ENCODE measurements around the gene NCOA1.

Gene NCOA1

DNA sequence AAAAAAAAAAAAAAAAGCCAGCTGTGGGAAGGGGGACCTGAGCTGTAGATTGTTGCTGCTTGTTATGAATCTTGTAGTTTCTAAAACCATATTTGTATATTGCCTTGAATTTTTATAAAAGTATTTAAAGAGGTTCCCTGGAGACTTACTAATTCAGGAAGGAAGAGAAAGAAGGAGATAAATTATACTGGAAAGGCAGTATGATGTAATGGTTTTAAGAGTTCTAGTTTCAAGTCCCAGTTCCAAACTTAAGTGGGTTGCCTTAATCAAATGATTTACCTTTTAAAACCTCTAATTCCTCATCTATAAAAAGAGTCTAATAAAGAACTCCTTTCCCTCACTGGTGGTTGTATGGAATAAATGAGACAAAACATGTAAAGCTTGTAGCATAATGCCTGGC is 240.0 kb downstream of the NCOA1 start:
- Histone ChIP-seq H3K36me3 (ENCODE audit: control insufficient read depth in 5 of 5, insufficient read depth in 5 of 5, low read length in 5 of 5) (peaks cover 13 to 29% (median 21%) of the 10 kb centered on the region in 5 donors), H3K27ac (ENCODE audit: low read depth, low read length) (no peak overlapping the region), H3K4me3 (ENCODE audit: low read depth in 1 of 5, low read length in 5 of 5) (no peak overlapping the region), H3K27me3 (ENCODE audit: control insufficient read depth in 5 of 5, insufficient read depth in 4 of 5, low read length in 5 of 5) (no peaks in the 10 kb centered on the region), H3K9ac (ENCODE audit: low read length in 5 of 5) (no peak overlapping the region), H3K9me3 (ENCODE audit: control insufficient read depth in 5 of 5, low read length in 5 of 5) (no peaks in the 10 kb centered on the region), H3K4me1 (ENCODE audit: control insufficient read depth in 5 of 5, insufficient read depth in 5 of 5, low read length in 5 of 5) (no peaks in the 10 kb centered on the region)

GRCh38 chr2:24731923-24732322 is 240.9 kb downstream of the NCOA1 start:
- peaks cover 13 to 30% (median 21%) of the 10 kb centered on the region in 5 donors for H3K36me3 ChIP-seq (ENCODE audit: control insufficient read depth in 5 of 5, insufficient read depth in 5 of 5, low read length in 5 of 5)
- no peaks in the 10 kb centered on the region for H3K27me3 ChIP-seq (ENCODE audit: control insufficient read depth in 5 of 5, insufficient read depth in 4 of 5, low read length in 5 of 5)
- H3K4me1 ChIP-seq (ENCODE audit: control insufficient read depth in 5 of 5, insufficient read depth in 5 of 5, low read length in 5 of 5) = no peaks in the 10 kb centered on the region
- H3K9ac ChIP-seq (ENCODE audit: low read length in 5 of 5) = no peak overlapping the region
- no peak overlapping the region for H3K27ac ChIP-seq (ENCODE audit: low read depth, low read length)
- H3K9me3 ChIP-seq (ENCODE audit: control insufficient read depth in 5 of 5, low read length in 5 of 5) = no peaks in the 10 kb centered on the region
- H3K4me3 ChIP-seq (ENCODE audit: low read depth in 1 of 5, low read length in 5 of 5) = no peak overlapping the region

DNA sequence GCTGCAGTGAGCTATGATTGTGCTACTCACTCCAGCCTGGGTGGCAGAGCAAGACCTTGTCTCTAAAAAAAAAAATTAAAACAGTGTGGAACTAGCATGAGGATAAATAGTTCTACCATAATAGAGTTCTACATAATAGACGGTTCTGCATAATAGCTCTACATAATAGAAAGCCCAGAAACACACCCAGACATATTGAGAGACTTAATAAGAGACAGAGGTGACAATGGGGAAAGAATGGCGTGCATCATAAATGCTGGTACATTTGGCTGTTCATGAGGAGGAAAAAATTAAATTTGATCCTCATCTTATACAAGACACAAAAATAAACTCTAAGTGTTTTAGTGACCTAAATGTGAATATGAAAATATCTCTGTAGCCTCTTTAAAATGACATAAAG is 243.7 kb downstream of the NCOA1 start:
- Histone ChIP-seq H3K9me3 (ENCODE audit: control insufficient read depth in 5 of 5, low read length in 5 of 5) (no peaks in the 10 kb centered on the region), H3K9ac (ENCODE audit: low read length in 5 of 5) (no peak overlapping the region), H3K36me3 (ENCODE audit: control insufficient read depth in 5 of 5, insufficient read depth in 5 of 5, low read length in 5 of 5) (peaks cover 4 to 22% (median 12%) of the 10 kb centered on the region in 5 donors), H3K27me3 (ENCODE audit: control insufficient read depth in 5 of 5, insufficient read depth in 4 of 5, low read length in 5 of 5) (no peaks in the 10 kb centered on the region), H3K4me1 (ENCODE audit: control insufficient read depth in 5 of 5, insufficient read depth in 5 of 5, low read length in 5 of 5) (no peaks in the 10 kb centered on the region), H3K4me3 (ENCODE audit: low read depth in 1 of 5, low read length in 5 of 5) (no peak overlapping the region), H3K27ac (ENCODE audit: low read depth, low read length) (no peak overlapping the region)

DNA sequence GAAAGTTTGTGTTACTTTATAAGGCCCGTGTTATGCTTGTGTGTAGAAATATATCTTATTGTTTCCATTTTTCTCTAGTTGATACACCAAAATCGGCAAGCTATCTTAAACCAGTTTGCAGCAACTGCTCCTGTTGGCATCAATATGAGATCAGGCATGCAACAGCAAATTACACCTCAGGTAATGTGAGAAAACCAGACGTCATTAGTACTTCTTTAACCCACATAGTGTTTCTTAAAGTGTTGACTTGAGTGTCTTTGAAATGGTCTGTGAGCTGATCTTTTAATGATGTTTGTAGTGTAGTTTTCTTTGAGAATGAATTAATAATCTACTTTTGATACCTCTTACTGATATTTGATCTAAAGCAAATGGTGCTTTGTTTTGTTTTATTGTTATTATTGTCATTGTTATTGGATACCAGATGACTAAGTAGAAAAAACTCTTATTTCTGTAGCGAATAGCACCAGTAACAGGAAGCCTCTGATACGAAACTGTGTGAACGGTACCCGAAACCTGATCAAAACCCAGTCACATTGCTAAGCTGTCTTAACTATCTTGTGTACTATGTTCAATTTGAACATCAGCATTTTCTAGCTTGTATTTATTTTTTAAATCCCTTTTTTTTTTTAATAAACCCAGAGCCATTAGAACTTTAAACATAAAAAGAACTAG is 248.4 kb downstream of the NCOA1 start:
- Histone ChIP-seq H3K4me3 (ENCODE audit: low read depth in 1 of 5, low read length in 5 of 5) (no peak overlapping the region), H3K9me3 (ENCODE audit: control insufficient read depth in 5 of 5, low read length in 5 of 5) (no peaks in the 10 kb centered on the region), H3K27me3 (ENCODE audit: control insufficient read depth in 5 of 5, insufficient read depth in 4 of 5, low read length in 5 of 5) (no peaks in the 10 kb centered on the region), H3K4me1 (ENCODE audit: control insufficient read depth in 5 of 5, insufficient read depth in 5 of 5, low read length in 5 of 5) (no peaks in the 10 kb centered on the region), H3K36me3 (ENCODE audit: control insufficient read depth in 5 of 5, insufficient read depth in 5 of 5, low read length in 5 of 5) (peaks cover 8 to 31% (median 17%) of the 10 kb centered on the region in 5 donors), H3K9ac (ENCODE audit: low read length in 5 of 5) (no peak overlapping the region), H3K27ac (ENCODE audit: low read depth, low read length) (no peak overlapping the region)

GRCh38 chr2:24740142-24740541 is 249.1 kb downstream of the NCOA1 start:
- no peak overlapping the region for H3K9ac ChIP-seq (ENCODE audit: low read length in 5 of 5)
- H3K36me3 ChIP-seq (ENCODE audit: control insufficient read depth in 5 of 5, insufficient read depth in 5 of 5, low read length in 5 of 5) = peaks cover 8 to 31% (median 17%) of the 10 kb centered on the region in 5 donors
- H3K4me1 ChIP-seq (ENCODE audit: control insufficient read depth in 5 of 5, insufficient read depth in 5 of 5, low read length in 5 of 5) = no peaks in the 10 kb centered on the region
- H3K27me3 ChIP-seq (ENCODE audit: control insufficient read depth in 5 of 5, insufficient read depth in 4 of 5, low read length in 5 of 5) = no peaks in the 10 kb centered on the region
- H3K4me3 ChIP-seq (ENCODE audit: low read depth in 1 of 5, low read length in 5 of 5) = no peak overlapping the region
- H3K9me3 ChIP-seq (ENCODE audit: control insufficient read depth in 5 of 5, low read length in 5 of 5) = no peaks in the 10 kb centered on the region
- no peak overlapping the region for H3K27ac ChIP-seq (ENCODE audit: low read depth, low read length)

GRCh38 chr2:24742730-24743129 is 251.7 kb downstream of the NCOA1 start:
- H3K4me1 ChIP-seq (ENCODE audit: control insufficient read depth in 5 of 5, insufficient read depth in 5 of 5, low read length in 5 of 5) = no peaks in the 10 kb centered on the region
- no peak overlapping the region for H3K27ac ChIP-seq (ENCODE audit: low read depth, low read length)
- no peak overlapping the region for H3K4me3 ChIP-seq (ENCODE audit: low read depth in 1 of 5, low read length in 5 of 5)
- H3K27me3 ChIP-seq (ENCODE audit: control insufficient read depth in 5 of 5, insufficient read depth in 4 of 5, low read length in 5 of 5) = no peaks in the 10 kb centered on the region
- no peaks in the 10 kb centered on the region for H3K9me3 ChIP-seq (ENCODE audit: control insufficient read depth in 5 of 5, low read length in 5 of 5)
- H3K36me3 ChIP-seq (ENCODE audit: control insufficient read depth in 5 of 5, insufficient read depth in 5 of 5, low read length in 5 of 5) = peaks cover 8 to 33% (median 21%) of the 10 kb centered on the region in 5 donors
- H3K9ac ChIP-seq (ENCODE audit: low read length in 5 of 5) = no peak overlapping the region

- Histone ChIP-seq H3K27ac (ENCODE audit: low read depth, low read length) (no peak overlapping the region), H3K4me1 (ENCODE audit: control insufficient read depth in 5 of 5, insufficient read depth in 5 of 5, low read length in 5 of 5) (no peaks in the 10 kb centered on the region)
These were observed 252.9 kb downstream of the NCOA1 start for GRCh38 chr2:24743924-24744323.

DNA sequence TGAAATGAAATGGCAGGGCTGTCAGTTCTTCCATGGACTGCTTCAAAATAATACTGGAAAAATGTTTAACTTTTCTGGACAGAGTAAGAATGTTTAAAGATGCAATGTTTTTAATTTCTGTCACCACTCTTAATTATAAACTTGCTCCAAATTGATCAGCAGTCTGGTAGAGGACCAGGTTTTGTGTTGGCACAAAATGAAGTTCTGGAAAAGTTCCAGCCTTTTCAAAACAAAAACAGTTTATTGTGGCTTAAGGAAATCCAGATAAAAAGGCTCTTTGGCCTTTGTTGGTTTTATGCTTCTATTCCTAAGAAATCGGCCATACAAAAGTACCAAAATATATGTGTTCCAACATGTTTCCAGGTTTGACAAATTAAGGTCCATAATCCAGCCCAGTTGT is 253.3 kb downstream of the NCOA1 start:
- peaks cover 8 to 36% (median 21%) of the 10 kb centered on the region in 5 donors for H3K36me3 ChIP-seq (ENCODE audit: control insufficient read depth in 5 of 5, insufficient read depth in 5 of 5, low read length in 5 of 5)
- no peak overlapping the region for H3K9ac ChIP-seq (ENCODE audit: low read length in 5 of 5)
- no peaks in the 10 kb centered on the region for H3K4me1 ChIP-seq (ENCODE audit: control insufficient read depth in 5 of 5, insufficient read depth in 5 of 5, low read length in 5 of 5)
- no peaks in the 10 kb centered on the region for H3K27me3 ChIP-seq (ENCODE audit: control insufficient read depth in 5 of 5, insufficient read depth in 4 of 5, low read length in 5 of 5)
- no peak overlapping the region for H3K27ac ChIP-seq (ENCODE audit: low read depth, low read length)
- no peaks in the 10 kb centered on the region for H3K9me3 ChIP-seq (ENCODE audit: control insufficient read depth in 5 of 5, low read length in 5 of 5)
- no peak overlapping the region for H3K4me3 ChIP-seq (ENCODE audit: low read depth in 1 of 5, low read length in 5 of 5)

More at GRCh38 chr2:24743924-24744323, 252.9 kb downstream of the NCOA1 start:
- no peaks in the 10 kb centered on the region for H3K9me3 ChIP-seq (ENCODE audit: control insufficient read depth in 5 of 5, low read length in 5 of 5)
- no peak overlapping the region for H3K9ac ChIP-seq (ENCODE audit: low read length in 5 of 5)
- H3K36me3 ChIP-seq (ENCODE audit: control insufficient read depth in 5 of 5, insufficient read depth in 5 of 5, low read length in 5 of 5) = peaks cover 8 to 33% (median 21%) of the 10 kb centered on the region in 5 donors
- H3K4me3 ChIP-seq (ENCODE audit: low read depth in 1 of 5, low read length in 5 of 5) = no peak overlapping the region
- H3K27me3 ChIP-seq (ENCODE audit: control insufficient read depth in 5 of 5, insufficient read depth in 4 of 5, low read length in 5 of 5) = no peaks in the 10 kb centered on the region

DNA sequence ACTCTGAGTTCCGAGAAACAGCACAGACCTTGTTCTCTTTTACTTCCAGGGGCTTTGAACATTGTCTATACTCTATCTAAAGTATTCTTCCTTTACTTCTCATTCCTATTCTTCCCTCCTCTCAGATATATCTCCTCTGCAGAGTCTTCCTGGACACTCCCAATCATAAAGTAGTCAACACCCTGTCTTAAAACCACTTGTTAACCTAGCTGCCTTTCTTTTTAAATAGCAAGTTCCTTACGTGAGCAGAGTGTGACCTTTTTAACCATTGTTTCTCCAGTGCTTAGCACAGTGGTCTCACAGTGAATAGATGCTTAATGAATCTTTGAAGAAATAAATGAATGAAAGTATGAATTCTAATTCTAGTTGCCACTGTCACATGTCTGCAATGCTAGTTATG is 254.8 kb downstream of the NCOA1 start:
- H3K4me3 ChIP-seq (ENCODE audit: low read depth in 1 of 5, low read length in 5 of 5) = no peak overlapping the region
- H3K27ac ChIP-seq (ENCODE audit: low read depth, low read length) = no peak overlapping the region
- no peaks in the 10 kb centered on the region for H3K4me1 ChIP-seq (ENCODE audit: control insufficient read depth in 5 of 5, insufficient read depth in 5 of 5, low read length in 5 of 5)
- H3K9me3 ChIP-seq (ENCODE audit: control insufficient read depth in 5 of 5, low read length in 5 of 5) = no peaks in the 10 kb centered on the region
- H3K27me3 ChIP-seq (ENCODE audit: control insufficient read depth in 5 of 5, insufficient read depth in 4 of 5, low read length in 5 of 5) = no peaks in the 10 kb centered on the region
- H3K9ac ChIP-seq (ENCODE audit: low read length in 5 of 5) = no peak overlapping the region
- H3K36me3 ChIP-seq (ENCODE audit: control insufficient read depth in 5 of 5, insufficient read depth in 5 of 5, low read length in 5 of 5) = peaks cover 8 to 31% (median 17%) of the 10 kb centered on the region in 5 donors

GRCh38 chr2:24747299-24747698 is 256.2 kb downstream of the NCOA1 start:
- H3K9me3 ChIP-seq (ENCODE audit: control insufficient read depth in 5 of 5, low read length in 5 of 5) = no peaks in the 10 kb centered on the region
- H3K36me3 ChIP-seq (ENCODE audit: control insufficient read depth in 5 of 5, insufficient read depth in 5 of 5, low read length in 5 of 5) = peaks cover 5 to 29% (median 17%) of the 10 kb centered on the region in 5 donors
- H3K4me3 ChIP-seq (ENCODE audit: low read depth in 1 of 5, low read length in 5 of 5) = no peak overlapping the region
- H3K4me1 ChIP-seq (ENCODE audit: control insufficient read depth in 5 of 5, insufficient read depth in 5 of 5, low read length in 5 of 5) = no peaks in the 10 kb centered on the region
- no peaks in the 10 kb centered on the region for H3K27me3 ChIP-seq (ENCODE audit: control insufficient read depth in 5 of 5, insufficient read depth in 4 of 5, low read length in 5 of 5)
- no peak overlapping the region for H3K27ac ChIP-seq (ENCODE audit: low read depth, low read length)
- no peak overlapping the region for H3K9ac ChIP-seq (ENCODE audit: low read length in 5 of 5)
